H1 (cell line): ENCODE measurements around the gene AIRE. TPM values are rescaled to one million over a fixed set of nuclear protein-coding genes. Genes with fewer than 3 reads are reported as not detected.
A peak's percentile ranks its signal among the peaks of the same experiment; 100 is the strongest.

Source experiments
- CTCF ChIA-PET: fragments of 300-600 bp; sonication (Branson Sonifier 250); formaldehyde crosslinking; loops from one replicate; lab custom pipeline; 2021; ENCODE audit not compliant: partially characterized antibody; lab: Charles Lee
- POLR2A ChIA-PET: fragments of 300-600 bp; sonication (Branson Sonifier 250); formaldehyde crosslinking; loops from one replicate; lab custom pipeline; 2021; ENCODE audit warnings: inconsistent platforms; ENCODE audit not compliant: partially characterized antibody; lab: Charles Lee
- DNase-seq, 2 experiments: peaks; one replicate each; pipeline versions ENCODE4 v3.0.0 to v3.0.0-alpha.2; 2010 to 2022; ENCODE audit warnings: low spot score in 2 of 2, low read depth in 1 of 2, mixed read lengths in 1 of 2
- FAIRE-seq: peaks from 2 replicates; lab custom pipeline; 2011; peaks lifted over from hg19 to GRCh38; lab: Jason Lieb, UNC
- H2AFZ ChIP-seq: 2 replicates; pipeline ENCODE4 v1.8.1; 2012; ENCODE audit warnings: low read length, inconsistent platforms
- H2AK5ac ChIP-seq: 2 replicates; pipeline ENCODE4 v1.6.1; 2013; ENCODE audit warnings: low read depth, low read length
- H2BK120ac ChIP-seq: replicated peaks from 2 replicates; pipeline ENCODE3; 2013; ENCODE audit warnings: low read depth, low read length, inconsistent platforms
- H2BK12ac ChIP-seq: 2 replicates; pipeline ENCODE4 v1.6.1; 2013; ENCODE audit warnings: low read depth, low read length
- H2BK15ac ChIP-seq: 2 replicates; pipeline ENCODE4 v1.6.1; 2013; ENCODE audit warnings: low read length
- H2BK20ac ChIP-seq: 2 replicates; pipeline ENCODE4 v1.6.1; 2013; ENCODE audit warnings: low read length
- H2BK5ac ChIP-seq: 2 replicates; pipeline ENCODE4 v1.6.1; 2013; ENCODE audit warnings: low read depth, low read length
- H3K14ac ChIP-seq: 2 replicates; pipeline ENCODE4 v1.6.1; 2013; ENCODE audit warnings: inconsistent platforms; ENCODE audit not compliant: insufficient read length
- H3K18ac ChIP-seq: 2 replicates; pipeline ENCODE4 v1.6.1; 2013; ENCODE audit warnings: low read length; ENCODE audit errors: extremely low read depth
- H3K23ac ChIP-seq: 2 replicates; pipeline ENCODE4 v1.6.1; 2013; ENCODE audit warnings: inconsistent platforms; ENCODE audit not compliant: insufficient read length
- H3K23me2 ChIP-seq: 2 replicates; pipeline ENCODE4 v1.6.1; 2013; ENCODE audit warnings: low read depth, low read length
- H3K27ac ChIP-seq: 2 replicates; pipeline ENCODE4 v1.6.1; 2011; ENCODE audit warnings: low read depth, low read length, inconsistent platforms
- H3K27me3 ChIP-seq, 4 experiments: replicated peaks in 1 of 4; 1 replicate in 1 of 4; 2 replicates in 3 of 4; pipeline versions ENCODE4 v1.6.1 to v1.8.1; 2011 to 2013; ENCODE audit warnings: low read length in 3 of 4, mild to moderate bottlenecking in 3 of 4, inconsistent platforms in 2 of 4, mixed read lengths in 2 of 4, moderate library complexity in 1 of 4; ENCODE audit not compliant: control insufficient read depth in 3 of 4, insufficient read depth in 3 of 4; ENCODE audit errors: extremely low read depth in 1 of 4
- H3K36me3 ChIP-seq, 4 experiments: 2 replicates each; pipeline versions ENCODE4 v1.6.1 to v1.8.1; 2011 to 2013; ENCODE audit warnings: mild to moderate bottlenecking in 4 of 4, low read length in 3 of 4, moderate library complexity in 2 of 4, control low read depth in 1 of 4, inconsistent platforms in 1 of 4; ENCODE audit not compliant: insufficient read depth in 4 of 4, control insufficient read depth in 2 of 4
- H3K4ac ChIP-seq: replicated peaks from 2 replicates; pipeline ENCODE3; 2013; ENCODE audit warnings: low read length, low read depth, mixed read lengths, inconsistent platforms; ENCODE audit not compliant: insufficient read length
- H3K4me1 ChIP-seq, 4 experiments: replicated peaks in 1 of 4; 1 replicate in 1 of 4; 2 replicates in 3 of 4; pipeline versions ENCODE4 v1.6.1 to v1.8.1; 2011 to 2013; ENCODE audit warnings: low read length in 3 of 4, inconsistent platforms in 2 of 4, mixed read lengths in 1 of 4; ENCODE audit not compliant: insufficient read depth in 4 of 4, control insufficient read depth in 3 of 4
- H3K4me2 ChIP-seq, 2 experiments: 2 replicates each; pipeline versions ENCODE4 v1.6.1 to v1.8.1; 2011 to 2013; ENCODE audit warnings: low read depth in 2 of 2, low read length in 2 of 2, control low read depth in 1 of 2, inconsistent platforms in 1 of 2, mild to moderate bottlenecking in 1 of 2; ENCODE audit not compliant: insufficient read depth in 1 of 2
- H3K4me3 ChIP-seq, 4 experiments: fragments of 200-600, 300-600 bp in 1 of 4; sonication (generic), shearing (Covaris generic), sonication (Bioruptor Twin) in 1 of 4; 2 replicates each; pipeline versions ENCODE4 v1.5.1 to v1.8.1; 2011 to 2016; ENCODE audit warnings: low read length in 4 of 4, low read depth in 3 of 4, control low read depth in 2 of 4, inconsistent platforms in 2 of 4, mild to moderate bottlenecking in 2 of 4, mixed read lengths in 1 of 4, moderate library complexity in 1 of 4; ENCODE audit not compliant: insufficient read depth in 2 of 4; ENCODE audit errors: extremely low read depth in 1 of 4
- H3K56ac ChIP-seq: replicated peaks from 2 replicates; pipeline ENCODE3; 2013; ENCODE audit warnings: low read depth, mild to moderate bottlenecking, mixed read lengths, low read length, inconsistent platforms; ENCODE audit not compliant: insufficient read length
- H3K79me1 ChIP-seq: 2 replicates; pipeline ENCODE4 v1.6.1; 2013; ENCODE audit warnings: low read depth, low read length, control low read depth
- H3K79me2 ChIP-seq, 2 experiments: 2 replicates each; pipeline versions ENCODE4 v1.6.1 to v1.8.1; 2012 to 2013; ENCODE audit warnings: low read length in 2 of 2, mild to moderate bottlenecking in 2 of 2, inconsistent platforms in 1 of 2; ENCODE audit not compliant: insufficient read depth in 2 of 2, control insufficient read depth in 1 of 2
- H3K9ac ChIP-seq, 4 experiments: replicated peaks in 1 of 4; 1 replicate in 1 of 4; 2 replicates in 3 of 4; pipeline versions ENCODE4 v1.6.1 to v1.8.1; 2011 to 2013; ENCODE audit warnings: low read depth in 3 of 4, low read length in 3 of 4, control low read depth in 2 of 4, mild to moderate bottlenecking in 2 of 4, moderate library complexity in 2 of 4, inconsistent platforms in 1 of 4; ENCODE audit errors: extremely low read depth in 1 of 4
- H3K9me3 ChIP-seq, 2 experiments: 2 replicates each; pipeline versions ENCODE4 v1.6.1 to v1.8.1; 2012 to 2013; ENCODE audit warnings: mild to moderate bottlenecking in 2 of 2, moderate library complexity in 2 of 2, control low read depth in 1 of 2, inconsistent platforms in 1 of 2, low read depth in 1 of 2, low read length in 1 of 2, mixed read lengths in 1 of 2; ENCODE audit not compliant: insufficient read depth in 2 of 2
- H4K20me1 ChIP-seq, 2 experiments: replicated peaks in 1 of 2; 2 replicates each; pipeline versions ENCODE3 to v1.8.1; 2011 to 2013; ENCODE audit warnings: inconsistent platforms in 2 of 2, low read length in 2 of 2, mild to moderate bottlenecking in 1 of 2; ENCODE audit not compliant: insufficient read depth in 2 of 2, control insufficient read depth in 1 of 2
- H4K5ac ChIP-seq: 2 replicates; pipeline ENCODE4 v1.6.1; 2013; ENCODE audit warnings: low read length, low read depth, mixed read lengths, inconsistent platforms; ENCODE audit not compliant: insufficient read length
- H4K8ac ChIP-seq: 2 replicates; pipeline ENCODE4 v1.8.0; 2013; ENCODE audit warnings: mild to moderate bottlenecking, moderate library complexity, low read length, inconsistent platforms; ENCODE audit not compliant: insufficient read depth; ENCODE audit errors: extremely low read depth
- H4K91ac ChIP-seq: replicated peaks from 2 replicates; pipeline ENCODE3; 2013; ENCODE audit warnings: low read length, mixed read lengths, inconsistent platforms; ENCODE audit not compliant: insufficient read length
- CHD1 ChIP-seq: IDR thresholded peaks from 2 replicates; pipeline ENCODE4 v1.6.1; 2012; ENCODE audit warnings: low read depth, low read length, improper control_type of control experiment
- MAX ChIP-seq: IDR thresholded peaks from 2 replicates; pipeline ENCODE4 v1.6.1; 2012; ENCODE audit warnings: inconsistent platforms
- WGBS, 2 experiments: shearing (Covaris generic) in 1 of 2; methylation state at CpG; one replicate each; pipeline versions ENCODE4 v1.1.6 to v1.1.7; 2013 to 2015; ENCODE audit warnings: low lambda C conversion rate in 2 of 2, mixed read lengths in 2 of 2, inconsistent platforms in 1 of 2, low coverage in 1 of 2, missing lambda C conversion rate in 1 of 2; ENCODE audit not compliant: insufficient replicate concordance in 2 of 2, insufficient coverage in 1 of 2, insufficient read length in 1 of 2; ENCODE audit errors: extremely low coverage in 1 of 2, missing lambda C conversion rate in 1 of 2; 5-methylcytosine and 5-hydroxymethylcytosine counted together
- polyA plus RNA-seq, 7 experiments: library from polyadenylated mRNA; depleted of rRNA in 3 of 7; stranded (reverse) in 5 of 7; unstranded in 2 of 7; fragments of >200 nt in 5 of 7; fragments of 200-250 nt in 2 of 7; gene quantifications; 1 replicate in 5 of 7; 2 replicates in 1 of 7; 4 replicates in 1 of 7; pipeline versions ENCODE4 v1.2.1 to v1.2.3, GENCODE V29; 2011 to 2013; ENCODE audit warnings: missing spikeins in 2 of 7, mixed read lengths in 2 of 7
- total RNA-seq: library from RNA; stranded (reverse); fragmentation: NEBNext Ultra II Directional; extraction: Animal tissue kit (Norgen Biotek cat#: 25700); gene quantifications from 2 replicates; pipeline ENCODE4 v1.2.1, GENCODE V29; 2021

AIRE gene
- total and polyA plus RNA-seq, 2 of the 8 experiments (the other 6 are each of a cell fraction or from before 2014, with no cell fraction given) = 0.09 TPM; not detected in 1

GRCh38 chr21:44347911-44348451 is 62.3 kb downstream of the AIRE start:
- H2BK12ac ChIP-seq = no peak overlapping the region

More at GRCh38 chr21:44347911-44348451, 62.3 kb downstream of the AIRE start:
- Histone ChIP-seq H3K23me2 (no peaks in the 10 kb centered on the region; the same call in 1 of the 2 replicates), H3K14ac (no peak overlapping the region), H2BK120ac (no peak overlapping the region), H3K36me3 (no peaks in the 10 kb centered on the region), H3K9me3 (no peaks in the 10 kb centered on the region), H4K8ac (no peak overlapping the region), H3K79me1 (no peaks in the 10 kb centered on the region), H3K9ac (no peak overlapping the region), H2BK5ac (no peak overlapping the region), H3K23ac (no peak overlapping the region), H3K4ac (no peak overlapping the region), H4K5ac (no peak overlapping the region), H3K27me3 (peaks cover 17 to 37% (median 28%) of the 10 kb centered on the region in 4 experiments; a peak in 6 of 7 replicates), H3K27ac (no peak overlapping the region), H3K4me3 (no peak overlapping the region)
- whole genome bisulfite sequencing, 2 experiments = 79% methylated on average over 22 of the region's 22 CpGs; no CpG with 5 or more reads in 1 of the 2 experiments
- CTCF ChIA-PET = no interaction called here
- TF ChIP-seq CHD1 = no peak
- TF ChIP-seq MAX = 0 out of 2 replicates have a peak, but pooled peaks have one; percentile 56
- TF ChIP-seq, all 59 proteins: peak for 1
- Histone ChIP-seq H4K20me1 (peaks cover 0 to 2% of the 10 kb centered on the region in 2 experiments), H2AFZ (no peak overlapping the region), H3K4me2 (no peak overlapping the region), H3K4me1 (peaks cover 0 to 5% (median under 1%) of the 10 kb centered on the region in 4 experiments; a peak in 3 of 7 replicates), H2BK20ac (no peak overlapping the region), H2AK5ac (no peak overlapping the region), H4K91ac (no peak overlapping the region), H3K18ac (no peak overlapping the region), H3K56ac (no peak overlapping the region), H3K79me2 (no peaks in the 10 kb centered on the region), H2BK15ac (no peak overlapping the region; the same call in 1 of the 2 replicates)
- DNase-seq (no peak), FAIRE-seq (no peak)
- POLR2A ChIA-PET = interaction anchor here (0.6 kb wide), 1 partner anchor 10 kb away, joined by 3 read pairs; no protein-coding TSS in a partner anchor
